HG02852 (cell line): ENCODE measurements around the gene ZBED2.

Source experiments
- ATAC-seq: cut with Tn5 transposase; IDR thresholded peaks from one replicate; pipeline ENCODE4 v1.9.1; 2021; ENCODE audit warnings: mild to moderate bottlenecking, moderate library complexity; ENCODE audit not compliant: unreplicated experiment

Gene ZBED2

DNA sequence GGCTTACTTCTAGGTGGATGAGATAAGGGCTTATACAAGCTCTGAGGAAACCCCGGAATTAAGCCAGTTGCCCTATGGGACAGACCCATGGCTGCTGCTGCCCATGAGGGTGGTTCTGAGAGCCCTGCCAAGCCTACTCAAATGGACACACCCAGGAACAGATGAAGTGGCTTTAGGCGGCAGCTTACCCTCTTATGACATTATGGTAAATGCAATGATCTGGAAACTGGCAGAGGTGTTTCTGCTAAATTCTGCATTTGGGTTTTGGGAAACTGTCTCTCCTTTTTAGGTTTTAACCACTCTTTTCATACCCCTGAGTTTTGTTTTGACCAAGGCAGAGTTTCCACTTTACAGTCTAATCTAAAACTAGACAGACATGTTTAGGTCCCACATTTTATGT, 9.0 kb upstream of the ZBED2 start:
- peak; percentile 23 for ATAC-seq

DNA sequence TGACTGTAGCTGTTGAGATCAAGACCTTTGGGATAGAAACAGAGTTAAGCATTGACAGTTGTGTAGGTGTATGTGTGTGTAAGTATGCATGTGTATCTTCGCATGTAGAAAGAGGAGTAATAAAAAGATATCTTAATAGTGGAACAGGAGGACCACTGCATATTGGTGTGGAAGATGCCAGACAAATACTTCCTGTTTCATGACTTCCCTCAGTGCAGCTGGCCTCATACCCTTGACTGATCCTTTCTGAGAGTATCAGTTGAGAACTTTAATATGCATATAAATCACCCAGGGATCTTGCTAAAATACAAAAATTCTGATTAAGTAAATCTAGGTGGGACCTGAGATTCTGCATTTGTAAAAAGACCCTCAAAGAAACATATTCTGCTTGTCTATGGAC, 8.5 kb upstream of the ZBED2 start:
- ATAC-seq, result peak; percentile 59

DNA sequence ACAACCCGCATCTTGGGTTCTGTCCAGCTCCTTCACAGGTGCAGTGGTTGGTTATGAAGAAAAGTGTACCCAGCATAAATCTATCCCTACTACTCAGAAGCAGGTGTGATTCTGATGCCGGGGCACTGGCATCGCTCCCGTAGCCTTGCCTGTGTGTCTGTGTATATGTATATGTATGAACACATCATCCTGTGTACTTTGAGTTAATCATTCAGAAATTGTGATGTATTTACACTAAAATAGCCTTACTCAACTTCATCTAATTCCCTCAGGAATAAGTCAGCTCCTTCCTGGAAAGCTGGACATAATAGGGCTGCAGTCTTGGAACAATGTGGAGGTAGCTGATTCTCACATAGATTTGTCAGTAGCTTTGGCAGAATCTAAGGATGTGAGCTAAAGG, 6.7 kb upstream of the ZBED2 start:
- no peak for ATAC-seq

DNA sequence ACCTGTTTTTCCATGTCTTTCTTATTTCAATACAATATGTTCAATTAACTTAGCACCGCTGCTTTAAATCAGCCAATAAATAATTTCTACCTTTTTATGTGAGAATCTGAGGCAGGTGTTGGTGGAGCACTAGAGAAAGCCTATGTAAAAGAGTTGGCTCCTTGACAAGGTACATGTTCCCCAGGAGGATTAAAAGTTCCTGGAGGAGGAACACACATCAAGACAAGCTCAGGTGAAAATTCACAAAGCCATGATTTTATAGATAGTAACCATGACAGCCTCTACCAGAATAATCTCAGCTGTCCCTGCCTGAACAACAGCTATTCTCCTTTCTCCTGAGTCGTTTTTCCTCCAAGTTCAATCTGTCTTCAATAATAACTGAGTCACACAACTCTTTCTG, 3.4 kb upstream of the ZBED2 start:
- ATAC-seq, result no peak

DNA sequence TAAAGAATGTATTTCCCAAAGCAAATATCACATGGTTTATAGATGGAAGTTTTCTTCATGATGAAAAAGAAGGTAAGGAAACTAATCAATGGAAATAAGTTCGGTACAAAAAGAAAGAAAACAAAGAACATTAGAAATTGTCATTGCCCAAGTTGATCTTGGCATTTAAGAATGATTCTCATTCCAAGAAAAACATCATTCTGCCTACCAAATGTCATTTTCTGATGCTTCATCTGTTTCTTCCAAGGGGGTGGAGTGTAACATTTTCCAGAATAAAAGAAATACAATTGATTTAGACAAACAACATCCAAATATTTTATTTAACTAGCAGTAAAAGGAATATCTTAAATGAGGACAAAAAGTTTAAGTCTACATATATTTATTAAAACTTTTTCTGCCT, 3.0 kb upstream of the ZBED2 start:
- ATAC-seq, result no peak

DNA sequence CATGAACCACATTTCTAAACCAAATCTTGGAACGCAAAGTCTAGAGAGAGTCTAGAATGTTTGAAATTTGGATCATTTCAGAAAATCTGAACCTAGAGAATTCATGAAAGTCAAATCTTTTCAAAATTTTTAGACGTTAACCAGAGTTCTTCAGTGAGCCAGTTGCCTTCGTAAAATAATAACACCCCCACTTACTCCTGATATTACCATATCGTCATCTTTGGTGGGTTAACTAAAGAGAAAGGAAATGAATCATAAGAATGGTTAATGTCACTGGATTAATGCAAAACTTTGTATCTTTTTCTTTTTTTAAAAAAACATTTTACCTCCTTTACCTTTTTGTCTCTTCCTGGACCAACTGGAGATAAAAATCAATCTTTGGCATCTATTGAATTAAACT, 1.2 kb upstream of the ZBED2 start:
- ATAC-seq, result no peak

DNA sequence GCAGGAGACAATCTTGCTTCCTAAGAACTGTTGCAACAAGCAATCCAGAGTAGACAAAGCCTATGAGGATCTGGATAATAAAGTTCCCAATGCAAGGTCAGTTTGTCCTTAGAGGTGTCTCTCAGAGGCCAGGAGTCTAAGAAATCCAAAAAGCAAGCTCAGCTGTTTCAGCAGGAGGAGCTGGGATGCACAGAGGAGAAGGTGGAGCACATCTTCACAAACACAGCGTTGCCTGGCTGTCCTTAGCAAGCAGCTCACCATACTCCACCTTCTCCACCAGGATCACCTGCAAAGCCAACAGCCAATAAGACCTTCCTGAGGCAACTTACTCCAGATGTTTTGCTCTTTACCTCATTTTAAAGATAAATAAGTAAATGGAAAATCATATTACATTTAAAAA, 365 bp downstream of the ZBED2 start:
- peak; percentile 12 for ATAC-seq

DNA sequence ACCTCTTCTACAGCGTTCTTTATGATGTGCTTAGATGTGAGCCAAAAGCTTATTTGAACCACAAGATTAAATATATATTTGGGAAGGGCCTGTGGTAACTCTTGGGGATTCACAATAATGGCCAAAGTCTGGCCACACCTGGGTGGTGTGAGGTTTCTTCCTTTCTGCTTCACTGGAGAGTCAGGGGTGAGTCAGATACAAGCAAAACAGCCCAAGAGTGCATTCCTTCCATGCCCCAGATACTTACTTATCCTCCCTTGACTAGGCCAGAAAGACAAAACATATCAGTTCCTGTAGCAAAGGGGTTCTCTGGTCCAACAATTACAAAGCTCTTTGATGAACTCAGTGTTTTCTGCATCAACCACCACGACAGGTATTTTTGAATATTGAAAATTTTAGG, 941 bp downstream of the ZBED2 start:
- peak; percentile 73 for ATAC-seq

DNA sequence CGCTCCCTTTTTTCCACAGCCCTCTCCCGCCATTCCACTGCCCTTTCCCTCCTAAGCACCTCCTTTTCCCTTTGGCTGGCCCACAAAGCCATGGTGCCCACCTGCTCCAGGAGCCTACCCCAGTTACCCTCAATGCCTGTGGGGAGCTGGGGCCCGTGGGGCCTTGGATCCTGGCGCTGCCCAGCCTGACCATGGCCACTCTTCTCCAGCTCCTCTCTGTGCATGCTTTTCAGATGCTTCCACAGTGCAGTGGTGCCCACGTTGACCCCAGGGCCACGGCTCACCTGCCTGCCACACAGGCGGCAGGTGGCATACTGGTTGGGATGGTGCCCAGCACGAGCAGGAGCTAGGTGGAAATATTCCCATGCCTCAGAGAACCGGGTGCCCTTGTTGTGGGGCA, 1.5 kb downstream of the ZBED2 start:
- no peak for ATAC-seq

DNA sequence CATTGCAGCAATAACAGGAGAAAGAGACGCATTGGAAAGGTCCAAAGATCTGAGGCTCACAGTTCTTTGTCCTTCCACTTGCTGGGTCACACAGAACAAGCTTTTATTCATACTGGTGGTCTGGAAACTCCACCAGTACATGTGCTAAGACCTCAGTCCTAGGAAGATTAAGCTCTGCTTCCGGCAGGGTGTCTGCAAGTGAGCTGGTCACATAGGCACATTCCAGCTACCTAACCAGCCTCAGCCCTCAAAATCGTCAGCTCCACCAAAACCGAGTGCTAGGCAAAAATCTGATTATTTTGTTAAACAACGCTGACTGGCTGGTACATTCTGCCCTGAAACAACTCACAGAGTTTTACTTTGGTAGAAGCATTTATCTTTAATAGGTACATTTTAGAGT, 2.2 kb downstream of the ZBED2 start:
- ATAC-seq, result no peak

DNA sequence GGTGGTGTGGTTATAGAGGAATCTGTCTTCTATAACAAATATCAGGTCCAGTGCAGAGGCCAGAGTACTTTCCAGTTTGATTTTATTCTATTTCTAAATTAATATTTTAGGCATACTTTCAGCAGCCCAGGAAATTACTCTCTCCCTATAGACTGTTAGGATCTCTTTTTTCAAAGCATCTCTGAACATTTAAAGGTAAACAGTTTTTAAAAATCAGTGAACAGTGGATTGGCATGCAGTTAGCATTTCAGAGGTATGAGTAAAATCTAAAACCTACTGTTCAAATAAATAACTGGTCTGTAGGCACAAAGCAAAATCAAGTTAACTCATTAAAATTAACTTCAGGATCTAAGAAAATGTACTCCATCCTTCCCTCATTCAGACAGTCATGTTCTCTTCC, 3.0 kb downstream of the ZBED2 start:
- ATAC-seq, result no peak

DNA sequence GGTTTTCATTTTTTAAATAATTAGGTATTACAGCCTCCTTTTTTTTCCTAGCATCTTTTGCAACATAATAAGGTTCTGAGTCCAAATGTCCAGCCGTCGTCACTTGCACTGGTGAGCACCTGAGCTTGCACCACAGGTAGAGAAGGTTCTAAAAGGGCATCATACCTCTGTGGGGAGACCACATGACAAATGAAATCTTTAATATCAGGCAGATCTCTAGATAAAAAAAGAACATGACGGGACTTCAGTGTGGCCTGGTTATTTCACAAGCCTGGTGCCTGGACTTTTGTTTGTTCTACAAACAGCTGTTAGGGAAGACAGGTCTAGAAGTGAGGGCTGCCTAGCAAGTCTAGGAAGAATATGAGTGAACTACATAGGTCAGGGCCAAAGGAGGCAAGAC, 3.6 kb downstream of the ZBED2 start:
- no peak for ATAC-seq

DNA sequence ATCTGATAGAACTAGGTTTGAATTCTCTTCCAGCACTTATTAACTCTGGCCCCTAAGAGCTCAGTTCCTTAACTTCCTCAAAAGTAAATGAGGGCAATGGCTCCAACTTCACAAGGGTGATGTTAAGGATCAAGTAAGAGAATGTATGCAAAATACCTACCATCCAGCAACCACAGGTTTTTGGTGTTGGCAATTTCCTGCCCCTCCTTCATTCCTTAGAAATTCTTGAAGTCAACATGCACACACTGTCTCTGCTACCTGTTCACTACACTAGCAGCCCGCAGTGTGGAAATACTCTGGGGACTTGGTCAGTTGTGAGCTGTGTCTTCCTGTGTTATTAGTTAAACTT, 5.0 kb downstream of the ZBED2 start:
- ATAC-seq, result no peak

DNA sequence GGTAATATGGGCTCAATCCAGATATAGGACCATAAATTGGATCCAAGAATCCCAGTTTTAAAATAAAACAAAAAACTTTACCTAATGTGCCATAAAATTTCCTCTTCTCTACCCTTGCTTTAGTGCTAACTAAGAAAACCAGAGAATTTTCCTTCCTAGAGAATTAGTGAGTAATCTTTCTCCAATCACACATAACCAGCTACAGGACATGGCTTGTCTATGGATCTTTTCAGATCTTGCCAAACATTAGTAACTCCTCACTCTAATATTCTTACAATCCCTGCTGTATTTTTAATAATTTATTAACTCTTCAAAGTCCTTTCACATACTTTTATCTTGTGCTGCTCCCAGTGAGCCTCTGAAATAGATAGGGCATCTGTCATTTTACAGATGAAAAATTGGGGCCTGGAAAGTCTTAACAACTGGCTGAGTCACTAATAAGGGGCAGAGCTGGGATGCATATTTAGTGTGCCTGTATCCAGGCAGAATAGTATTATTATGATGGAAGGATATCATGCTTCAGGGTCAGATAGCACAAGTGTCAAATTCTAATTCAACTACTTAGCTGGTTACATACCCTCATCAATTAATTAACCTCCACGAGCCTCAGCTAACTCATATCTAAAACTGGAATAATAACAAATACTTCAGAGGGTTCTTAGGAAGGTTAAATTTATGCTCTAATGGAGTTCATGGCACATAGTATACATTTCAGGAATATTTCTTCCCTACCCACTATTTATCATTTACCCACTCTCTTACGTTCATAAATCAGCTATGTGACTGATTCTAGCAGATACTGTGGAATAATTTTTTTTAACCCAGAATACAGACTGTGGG, 5.6 kb downstream of the ZBED2 start:
- ATAC-seq, result no peak

DNA sequence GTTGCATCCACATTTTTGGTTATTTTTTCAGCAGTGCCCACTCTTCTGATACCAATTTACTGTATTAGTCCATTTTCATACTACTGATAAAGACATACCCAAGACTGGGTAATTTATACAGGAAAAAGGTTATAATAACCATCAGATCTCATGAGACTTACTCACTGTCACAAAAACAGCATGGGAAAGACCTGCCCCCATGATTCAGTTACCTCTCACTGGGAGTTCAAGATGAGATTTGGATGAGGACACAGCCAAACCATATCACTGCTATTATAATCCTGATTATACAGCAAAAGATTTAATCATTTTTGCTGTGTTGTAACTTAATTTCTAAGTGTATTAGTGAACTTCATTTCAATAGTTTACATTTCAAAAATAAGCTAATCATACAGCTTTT, 6.6 kb downstream of the ZBED2 start:
- ATAC-seq, result no peak

DNA sequence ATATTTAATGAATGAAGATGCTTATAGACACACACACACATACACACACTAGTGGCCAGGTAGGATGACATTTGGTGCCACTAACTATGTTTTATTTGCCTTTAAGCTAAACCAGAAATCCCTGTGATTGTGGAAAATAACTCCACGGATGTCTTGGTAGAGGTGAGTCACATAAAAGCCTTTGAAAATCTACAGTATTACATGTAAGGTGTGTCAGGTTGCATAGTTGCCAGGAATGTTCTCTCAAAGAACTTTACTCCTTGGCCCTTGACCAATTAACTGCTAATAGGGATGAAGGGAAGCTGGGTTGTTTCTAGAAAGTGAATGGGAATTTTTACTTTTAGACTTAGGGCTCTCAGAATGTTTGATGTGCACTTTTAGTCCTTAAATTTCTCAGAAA, 9.9 kb downstream of the ZBED2 start:
- ATAC-seq, result no peak

DNA sequence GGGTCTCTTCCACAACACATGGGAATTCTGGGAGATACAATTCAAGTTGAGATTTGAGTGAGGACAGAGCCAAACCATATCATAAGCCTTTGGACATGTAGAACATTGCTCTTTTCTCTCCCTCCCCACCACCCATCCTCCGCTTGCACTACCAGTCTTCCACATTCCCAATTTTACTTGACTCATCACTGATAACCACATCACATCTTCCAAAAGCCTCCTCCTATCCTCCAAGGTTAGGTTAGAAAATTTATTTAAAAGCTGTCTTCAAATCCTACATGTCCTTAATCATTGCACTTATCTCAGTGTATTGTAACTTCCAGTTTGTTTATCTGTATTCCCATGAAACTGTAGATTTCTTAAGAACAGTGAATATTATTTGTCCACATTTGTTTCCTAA, 10.4 kb downstream of the ZBED2 start:
- no peak for ATAC-seq

DNA sequence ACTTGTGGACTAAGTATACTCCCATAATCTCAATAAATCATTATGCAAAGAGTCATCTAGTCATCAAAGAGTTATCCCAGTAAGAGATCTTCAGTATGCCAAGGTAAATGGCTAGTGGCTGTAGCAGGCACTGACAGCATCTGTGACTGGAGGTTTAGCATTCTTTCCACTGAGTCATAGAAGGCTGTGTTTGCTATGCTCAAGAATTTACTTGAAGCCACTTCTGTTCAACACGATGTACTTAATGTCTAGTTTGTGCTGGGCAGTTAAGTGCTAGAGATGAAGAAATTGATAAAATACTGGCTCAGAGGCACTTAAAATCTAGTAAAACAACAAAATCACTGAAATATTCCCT, 13.0 kb downstream of the ZBED2 start:
- no peak for ATAC-seq

DNA sequence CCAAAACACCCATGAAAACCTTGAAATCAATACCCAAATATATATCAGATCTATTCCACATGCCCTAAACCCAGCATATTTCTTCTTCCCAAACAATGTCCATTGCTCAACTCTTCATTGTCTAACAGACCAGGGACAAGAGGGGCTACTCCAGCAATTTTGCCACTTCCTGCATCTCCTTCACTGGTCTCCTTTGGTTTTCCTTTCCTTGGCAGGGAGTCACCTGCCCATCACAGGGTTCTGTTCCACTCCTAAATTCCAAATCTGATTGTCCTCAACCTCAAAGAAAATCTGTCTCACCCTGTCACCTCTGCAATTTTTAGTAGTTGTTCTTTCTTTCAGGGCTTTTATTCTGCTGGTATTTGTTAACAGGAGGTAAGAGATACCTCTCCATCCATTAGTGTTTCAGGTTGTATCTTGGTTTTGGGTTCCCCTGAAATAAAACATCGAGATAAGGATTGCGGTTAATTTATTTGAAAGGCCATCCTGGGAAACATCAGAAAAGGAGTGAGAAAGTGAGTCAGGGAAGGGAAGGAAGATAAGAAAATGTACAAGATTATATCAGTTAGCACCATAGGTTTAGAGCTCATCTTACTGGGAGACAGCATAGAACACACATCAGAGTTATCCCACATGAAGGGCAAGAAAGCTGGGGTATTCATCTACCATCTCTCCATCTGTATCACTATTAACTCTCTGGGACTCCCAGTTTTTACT, 13.6 kb downstream of the ZBED2 start:
- no peak for ATAC-seq

DNA sequence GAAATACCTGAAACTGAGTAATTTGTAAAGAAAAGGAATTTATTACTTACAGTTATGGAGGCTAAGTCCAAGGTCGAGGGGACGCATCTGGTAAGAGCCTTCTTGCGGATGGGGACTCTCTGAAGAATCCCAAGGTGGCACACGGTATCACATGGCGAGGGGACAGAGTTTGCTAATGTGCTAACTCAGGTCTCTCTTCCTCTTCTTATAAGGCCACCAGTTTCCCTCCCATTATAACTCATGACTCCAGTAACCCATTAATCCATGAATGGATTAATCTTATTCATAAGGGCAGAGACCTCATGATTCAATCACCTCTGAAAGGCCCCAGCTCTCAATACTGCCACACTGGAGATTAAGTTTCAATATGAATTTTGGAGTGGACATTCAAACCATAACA, 15.7 kb downstream of the ZBED2 start:
- ATAC-seq, result no peak

DNA sequence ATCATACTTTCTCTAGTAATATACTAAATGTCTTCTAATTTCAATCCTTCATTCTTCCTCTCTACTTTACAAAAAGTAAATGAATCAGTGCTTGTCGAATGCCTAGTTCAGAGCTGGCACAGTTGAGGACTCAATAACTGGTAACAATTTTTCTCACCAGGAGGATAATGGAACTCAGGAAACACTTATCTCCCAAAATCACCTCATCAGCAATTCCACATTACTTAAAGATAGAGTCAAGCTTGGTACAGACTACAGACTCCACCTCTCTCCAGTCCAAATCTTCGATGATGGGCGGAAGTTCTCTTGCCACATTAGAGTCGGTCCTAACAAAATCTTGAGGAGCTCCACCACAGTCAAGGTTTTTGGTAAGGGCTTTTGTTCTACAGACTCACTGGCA, 16.3 kb downstream of the ZBED2 start:
- ATAC-seq, result no peak

DNA sequence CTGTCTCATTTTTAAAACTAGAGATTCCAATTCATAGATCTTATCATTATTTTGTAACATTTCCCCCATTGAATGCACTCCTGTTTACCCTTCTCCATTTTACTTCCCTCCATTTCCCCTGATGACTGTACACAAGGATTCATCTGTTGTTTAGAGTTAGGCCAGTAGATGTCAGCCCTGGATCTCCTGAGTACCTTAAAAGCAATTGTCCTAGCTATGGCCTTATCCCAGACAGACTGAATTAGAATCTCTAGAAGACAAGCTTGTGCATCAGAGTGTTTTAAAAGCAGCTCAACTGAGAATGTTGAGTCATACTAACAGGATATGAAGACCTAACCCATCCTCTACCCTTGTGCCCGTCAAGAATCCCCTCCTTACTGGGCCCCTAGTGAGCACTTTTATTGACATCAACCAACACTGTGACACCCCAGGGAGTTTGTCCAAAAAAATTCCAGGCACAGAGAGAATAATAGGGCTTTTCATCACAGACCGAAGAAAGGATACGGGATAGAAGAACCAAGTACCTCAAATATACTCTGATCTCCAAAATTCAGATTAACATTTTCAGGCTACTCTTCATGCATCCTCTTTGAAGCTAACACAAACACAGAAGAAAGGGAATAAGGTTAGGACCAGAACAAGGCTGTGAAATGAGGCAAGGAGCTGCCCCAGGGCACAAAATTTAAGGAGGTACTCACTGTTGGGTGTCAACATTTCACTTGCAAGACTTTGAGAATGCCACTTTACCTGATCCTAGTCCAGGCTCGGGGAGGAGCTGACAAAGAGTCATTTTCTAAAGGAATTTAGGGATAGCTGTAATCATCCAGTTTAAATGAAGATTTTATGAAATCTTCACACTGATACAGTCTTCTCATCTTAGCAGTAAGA, 17.1 kb downstream of the ZBED2 start:
- ATAC-seq, result peak; percentile 95
